ENCODE measurements around the gene PDZD2.

The PDZD2 gene

GRCh38 chr5:32001707-32002106, 362.8 kb downstream of the PDZD2 start:
- DNase-seq: no peak
- no peaks in the 10 kb centered on the region for H3K36me3 ChIP-seq (replicated peaks; ENCODE audit: insufficient read depth, low read length)
- no peaks in the 10 kb centered on the region for H3K9me2 ChIP-seq (replicated peaks; ENCODE audit: insufficient read depth, low read length)
- H3K4me1 ChIP-seq (ENCODE audit: low read length): no peaks in the 10 kb centered on the region
- H3K27ac ChIP-seq (ENCODE audit: low read length): no peak overlapping the region
- no peak overlapping the region for H3K4me3 ChIP-seq (ENCODE audit: low read length)
- no peak overlapping the region for H2AFZ ChIP-seq (ENCODE audit: low read length)
- no peaks in the 10 kb centered on the region for H3K9me3 ChIP-seq (replicated peaks; ENCODE audit: insufficient read depth, low read length)
- H3K79me2 ChIP-seq (ENCODE audit: low read length): no peaks in the 10 kb centered on the region
- TF ChIP-seq EZH2phosphoT487 (IDR thresholded peaks at IDR 0.05; ENCODE audit: low read length) (no peak), EZH2 (optimal IDR thresholded peaks at IDR 0.05; ENCODE audit: low read depth, low read length) (no peak), CTCF (IDR thresholded peaks at IDR 0.05; ENCODE audit: low read length) (no peak)
- H3K27me3 ChIP-seq (replicated peaks; ENCODE audit: insufficient read depth, low read length): no peaks in the 10 kb centered on the region
- no peaks in the 10 kb centered on the region for H4K20me1 ChIP-seq (ENCODE audit: insufficient read depth, low read length)
- H3K4me2 ChIP-seq (ENCODE audit: low read depth, low read length): no peak overlapping the region
- no peak overlapping the region for H3K9ac ChIP-seq (ENCODE audit: low read length)
- H3F3A ChIP-seq (ENCODE audit: insufficient read depth, low read length): no peaks in the 10 kb centered on the region

GRCh38 chr5:32002755-32003154, 363.8 kb downstream of the PDZD2 start:
- H3K9me3 ChIP-seq (replicated peaks; ENCODE audit: insufficient read depth, low read length): no peaks in the 10 kb centered on the region

GRCh38 chr5:32003981-32004380, 365.1 kb downstream of the PDZD2 start:
- Histone ChIP-seq H2AFZ (ENCODE audit: low read length) (no peak overlapping the region), H3K9me2 (replicated peaks; ENCODE audit: insufficient read depth, low read length) (no peaks in the 10 kb centered on the region), H4K20me1 (ENCODE audit: insufficient read depth, low read length) (no peaks in the 10 kb centered on the region), H3K36me3 (replicated peaks; ENCODE audit: insufficient read depth, low read length) (no peaks in the 10 kb centered on the region), H3K4me3 (ENCODE audit: low read length) (no peak overlapping the region), H3K4me2 (ENCODE audit: low read depth, low read length) (no peak overlapping the region), H3K4me1 (ENCODE audit: low read length) (no peaks in the 10 kb centered on the region), H3K9me3 (replicated peaks; ENCODE audit: insufficient read depth, low read length) (no peaks in the 10 kb centered on the region), H3K27ac (ENCODE audit: low read length) (no peak overlapping the region), H3K79me2 (ENCODE audit: low read length) (no peaks in the 10 kb centered on the region), H3K9ac (ENCODE audit: low read length) (no peak overlapping the region), H3F3A (ENCODE audit: insufficient read depth, low read length) (no peaks in the 10 kb centered on the region), H3K27me3 (replicated peaks; ENCODE audit: insufficient read depth, low read length) (no peaks in the 10 kb centered on the region)
- no peak for DNase-seq
- TF ChIP-seq EZH2phosphoT487 (IDR thresholded peaks at IDR 0.05; ENCODE audit: low read length): no peak
- TF ChIP-seq CTCF (IDR thresholded peaks at IDR 0.05; ENCODE audit: low read length): no peak
- TF ChIP-seq EZH2 (optimal IDR thresholded peaks at IDR 0.05; ENCODE audit: low read depth, low read length): no peak

More at GRCh38 chr5:32002755-32003154, 363.8 kb downstream of the PDZD2 start:
- Histone ChIP-seq H3K27ac (ENCODE audit: low read length) (no peak overlapping the region), H3K4me3 (ENCODE audit: low read length) (no peak overlapping the region), H3K79me2 (ENCODE audit: low read length) (no peaks in the 10 kb centered on the region), H3K4me2 (ENCODE audit: low read depth, low read length) (no peak overlapping the region), H3F3A (ENCODE audit: insufficient read depth, low read length) (no peaks in the 10 kb centered on the region), H3K9me2 (replicated peaks; ENCODE audit: insufficient read depth, low read length) (no peaks in the 10 kb centered on the region), H2AFZ (ENCODE audit: low read length) (no peak overlapping the region), H3K9ac (ENCODE audit: low read length) (no peak overlapping the region), H3K4me1 (ENCODE audit: low read length) (no peaks in the 10 kb centered on the region), H3K27me3 (replicated peaks; ENCODE audit: insufficient read depth, low read length) (no peaks in the 10 kb centered on the region), H4K20me1 (ENCODE audit: insufficient read depth, low read length) (no peaks in the 10 kb centered on the region), H3K36me3 (replicated peaks; ENCODE audit: insufficient read depth, low read length) (no peaks in the 10 kb centered on the region)
- DNase-seq: no peak
- TF ChIP-seq EZH2phosphoT487 (IDR thresholded peaks at IDR 0.05; ENCODE audit: low read length): no peak

GRCh38 chr5:32004404-32004803, 365.5 kb downstream of the PDZD2 start:
- Histone ChIP-seq H3K36me3 (replicated peaks; ENCODE audit: insufficient read depth, low read length) (no peaks in the 10 kb centered on the region), H3K4me2 (ENCODE audit: low read depth, low read length) (no peak overlapping the region), H2AFZ (ENCODE audit: low read length) (no peak overlapping the region), H3K9me2 (replicated peaks; ENCODE audit: insufficient read depth, low read length) (no peaks in the 10 kb centered on the region), H3K27me3 (replicated peaks; ENCODE audit: insufficient read depth, low read length) (no peaks in the 10 kb centered on the region), H3F3A (ENCODE audit: insufficient read depth, low read length) (no peaks in the 10 kb centered on the region), H3K9me3 (replicated peaks; ENCODE audit: insufficient read depth, low read length) (no peaks in the 10 kb centered on the region), H3K4me1 (ENCODE audit: low read length) (no peaks in the 10 kb centered on the region), H3K27ac (ENCODE audit: low read length) (no peak overlapping the region), H3K9ac (ENCODE audit: low read length) (no peak overlapping the region), H3K79me2 (ENCODE audit: low read length) (no peaks in the 10 kb centered on the region), H4K20me1 (ENCODE audit: insufficient read depth, low read length) (no peaks in the 10 kb centered on the region), H3K4me3 (ENCODE audit: low read length) (no peak overlapping the region)
- TF ChIP-seq EZH2phosphoT487 (IDR thresholded peaks at IDR 0.05; ENCODE audit: low read length) (no peak), CTCF (IDR thresholded peaks at IDR 0.05; ENCODE audit: low read length) (no peak), EZH2 (optimal IDR thresholded peaks at IDR 0.05; ENCODE audit: low read depth, low read length) (no peak)
- no peak for DNase-seq

All from MM.1S (cell line).